GM12878 (cell line): Measurements from ENCODE around the gene PSG1. TPM values are rescaled to one million over a fixed set of nuclear protein-coding genes. Genes with fewer than 3 reads are reported as not detected.
"Not testable (repeated sequence)": the region's sequence is repeated elsewhere in the genome, so short reads cannot be mapped to it uniquely, and the experiment has no call there.

Experiments
- ATAC-seq: fragments of 200-7000 bp; cut with Tn5 transposase; 3 replicates; pipeline ENCODE4 v1.9.1; 2020; ENCODE audit warnings: mild to moderate bottlenecking, moderate library complexity
- BruUV-seq: library from RNA; stranded (reverse); fragments of 400-500 nt; replicated peaks from 2 replicates; lab custom pipeline; 2021; lab: Mats Ljungman, UMichigan
- CTCF ChIA-PET: fragments of 300-600 bp; sonication (Branson Sonifier 250); formaldehyde crosslinking; extraction: SDS; loops from one replicate; lab custom pipeline; 2021; ENCODE audit warnings: inconsistent platforms; lab: Yijun Ruan, JAX
- POLR2A ChIA-PET: fragments of 350-600 bp; formaldehyde crosslinking; extraction: SDS; loops from one replicate; lab custom pipeline; 2021; ENCODE audit warnings: inconsistent platforms; lab: Charles Lee
- RAD21 ChIA-PET: fragments of 300-600 bp; sonication (Branson Sonifier 250); formaldehyde crosslinking; loops from one replicate; lab custom pipeline; 2023; ENCODE audit warnings: antibody characterized with exemption; ENCODE audit not compliant: unreplicated experiment; lab: Charles Lee
- SMC1A ChIA-PET: fragments of 300-600 bp; sonication (Branson Sonifier 250); formaldehyde crosslinking; loops from one replicate; lab custom pipeline; 2023; ENCODE audit not compliant: unreplicated experiment, uncharacterized antibody; lab: Charles Lee
- DNase-seq: peaks from one replicate; pipeline ENCODE4 v3.0.0-alpha.2; 2011; ENCODE audit warnings: low read depth, low spot score
- FAIRE-seq: peaks from 3 replicates; lab custom pipeline; 2011; peaks lifted over from hg19 to GRCh38; lab: Jason Lieb, UNC
- H2AFZ ChIP-seq: 2 replicates; pipeline ENCODE4 v1.6.0; 2011; ENCODE audit warnings: low read depth, low read length, control low read depth; ENCODE audit not compliant: control insufficient read depth
- H3K27ac ChIP-seq: 2 replicates; pipeline ENCODE4 v1.5.1; 2011; ENCODE audit warnings: control low read depth; ENCODE audit not compliant: control insufficient read depth, insufficient read depth
- H3K27me3 ChIP-seq, 2 experiments: replicated peaks in 1 of 2; 2 replicates each; pipeline versions ENCODE4 v1.6.0 to v1.6.1; 2011; ENCODE audit warnings: low read length in 1 of 2; ENCODE audit not compliant: control insufficient read depth in 2 of 2, insufficient read depth in 2 of 2
- H3K36me3 ChIP-seq, 2 experiments: 2 replicates each; pipeline ENCODE4 v1.5.1; 2011; ENCODE audit warnings: low read length in 1 of 2; ENCODE audit not compliant: control insufficient read depth in 2 of 2, insufficient read depth in 2 of 2
- H3K4me1 ChIP-seq: 2 replicates; pipeline ENCODE4 v1.6.1; 2011; ENCODE audit warnings: mild to moderate bottlenecking, low read length, moderate library complexity, mixed read lengths; ENCODE audit not compliant: control insufficient read depth, insufficient read depth
- H3K4me2 ChIP-seq: 2 replicates; pipeline ENCODE4 v1.6.0; 2011; ENCODE audit warnings: control low read depth; ENCODE audit not compliant: control insufficient read depth, insufficient read depth
- H3K4me3 ChIP-seq: fragments of 200-600 bp; sonication (generic); 2 replicates; pipeline ENCODE4 v1.5.1; 2016
- H3K79me2 ChIP-seq: 2 replicates; pipeline ENCODE4 v1.6.0; 2011; ENCODE audit warnings: low read length; ENCODE audit not compliant: control insufficient read depth, insufficient read depth
- H3K9ac ChIP-seq: 2 replicates; pipeline ENCODE4 v1.8.0; 2011; ENCODE audit warnings: low read length, control low read depth, mixed read lengths; ENCODE audit not compliant: control insufficient read depth, insufficient read depth
- H3K9me3 ChIP-seq: replicated peaks from 3 replicates; pipeline ENCODE4 v1.5.1; 2011; ENCODE audit warnings: mild to moderate bottlenecking, low read length; ENCODE audit not compliant: control insufficient read depth, insufficient read depth
- H4K20me1 ChIP-seq: 2 replicates; pipeline ENCODE4 v1.6.0; 2011; ENCODE audit not compliant: control insufficient read depth, insufficient read depth
- WGBS: methylation state at CpG from one replicate; pipeline ENCODE4 v1.1.6; 2016; ENCODE audit warnings: low lambda C conversion rate; ENCODE audit not compliant: insufficient replicate concordance, insufficient coverage; ENCODE audit errors: missing lambda C conversion rate; 5-methylcytosine and 5-hydroxymethylcytosine counted together
- in situ Hi-C: fragments of 300-500 bp; cut with MboI; formaldehyde crosslinking; loops from 9 replicates; pipeline ENCODE4 v1.14.3; 2018; ENCODE audit warnings: mixed read lengths
- intact Hi-C: fragments of 100-400 bp; cut with micrococcal nuclease; formaldehyde crosslinking; loops from one replicate; pipeline ENCODE4 v1.14.2; 2022; ENCODE audit not compliant: unreplicated experiment
- polyA plus RNA-seq, 11 experiments: library from polyadenylated mRNA; depleted of rRNA in 4 of 11; unstranded in 6 of 11; stranded (reverse) in 5 of 11; fragments of >200 nt; fragmentation: Nextera tagmentation in 4 of 11; fragmentation: Illumina TruSeq in 1 of 11; extraction: Ambion mirVana in 4 of 11; extraction: Trizol in 1 of 11; gene quantifications; 1 replicate in 1 of 11; 2 replicates in 10 of 11; pipeline versions ENCODE4 v1.2.1 to v1.2.3, GENCODE V29; 2011 to 2016; ENCODE audit warnings: inconsistent platforms in 2 of 11, missing spikeins in 2 of 11, low read depth in 1 of 11
- total RNA-seq, 4 experiments: library from RNA; depleted of rRNA in 3 of 4; stranded (reverse); fragments of >200 nt in 3 of 4; fragmentation: Illumina TruSeq in 1 of 4; extraction: Trizol in 1 of 4; gene quantifications; 2 replicates each; pipeline versions ENCODE4 v1.2.1 to v1.2.3, GENCODE V29; 2013 to 2021

Gene PSG1
- total and polyA plus RNA-seq, 10 of the 15 experiments (the other 5 are each of a cell fraction or from before 2014, with no cell fraction given), result not detected

DNA sequence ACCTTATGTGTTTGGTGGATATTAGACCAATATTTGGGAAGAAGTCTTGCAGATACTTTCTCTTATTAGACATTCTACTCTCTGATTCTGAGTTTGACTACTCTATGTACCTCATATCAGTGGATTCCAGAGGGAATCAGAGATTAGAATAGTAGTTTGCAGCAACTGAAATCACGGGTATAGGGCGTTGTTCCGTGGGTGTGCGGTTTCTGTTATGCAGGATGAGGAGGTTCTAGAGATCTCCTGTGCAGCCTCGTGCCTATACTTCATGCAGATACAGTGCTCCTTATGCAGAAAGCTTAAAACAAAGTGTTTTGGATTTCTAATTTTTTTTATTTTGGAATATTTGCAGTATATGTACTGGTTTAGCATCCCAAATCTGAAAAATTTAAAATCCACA lies 32.2 kb upstream of the PSG1 start:
- BruUV-seq, FAIRE-seq, H3K4me1 ChIP-seq, H2AFZ ChIP-seq, H3K79me2 ChIP-seq, DNase-seq, H3K27ac ChIP-seq, H3K9me3 ChIP-seq, H3K4me3 ChIP-seq, ATAC-seq, H3K27me3 ChIP-seq, RAD21 ChIA-PET, CTCF ChIA-PET, SMC1A ChIA-PET, H3K9ac ChIP-seq, in situ Hi-C loops, H4K20me1 ChIP-seq, intact Hi-C loops, H3K36me3 ChIP-seq, POLR2A ChIA-PET, H3K4me2 ChIP-seq: not testable (repeated sequence)
- 15% methylated on average over 5 of the region's 5 CpGs for WGBS

DNA sequence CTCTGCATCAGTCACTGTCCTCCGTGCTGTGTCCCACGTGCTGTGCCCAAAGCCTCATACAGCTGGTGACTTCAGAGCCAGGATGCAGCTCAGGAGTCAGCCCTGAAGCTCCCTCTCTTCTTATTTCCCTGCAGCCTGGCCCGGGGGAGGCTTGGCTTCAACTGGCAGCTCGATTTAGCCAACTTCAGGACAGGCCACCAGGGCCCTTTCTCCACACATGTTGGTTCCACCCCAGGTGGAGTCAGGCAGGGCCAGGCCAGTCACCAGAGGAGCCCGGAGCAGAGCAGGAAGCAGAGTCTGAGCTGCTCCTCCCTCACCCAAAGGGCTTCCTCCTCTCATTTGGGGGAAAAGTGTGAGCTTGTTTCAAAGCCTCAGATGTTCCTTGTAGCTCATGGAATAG lies 26.6 kb upstream of the PSG1 start:
- intact Hi-C loops, H3K27ac ChIP-seq, RAD21 ChIA-PET, H3K4me3 ChIP-seq, H2AFZ ChIP-seq, H3K4me2 ChIP-seq, H3K9me3 ChIP-seq, BruUV-seq, H3K36me3 ChIP-seq, DNase-seq, H4K20me1 ChIP-seq, ATAC-seq, SMC1A ChIA-PET, POLR2A ChIA-PET, H3K4me1 ChIP-seq, H3K79me2 ChIP-seq, in situ Hi-C loops, H3K9ac ChIP-seq, CTCF ChIA-PET, H3K27me3 ChIP-seq, FAIRE-seq: not testable (repeated sequence)
- WGBS, result 10% methylated on average over 5 of the region's 5 CpGs

DNA sequence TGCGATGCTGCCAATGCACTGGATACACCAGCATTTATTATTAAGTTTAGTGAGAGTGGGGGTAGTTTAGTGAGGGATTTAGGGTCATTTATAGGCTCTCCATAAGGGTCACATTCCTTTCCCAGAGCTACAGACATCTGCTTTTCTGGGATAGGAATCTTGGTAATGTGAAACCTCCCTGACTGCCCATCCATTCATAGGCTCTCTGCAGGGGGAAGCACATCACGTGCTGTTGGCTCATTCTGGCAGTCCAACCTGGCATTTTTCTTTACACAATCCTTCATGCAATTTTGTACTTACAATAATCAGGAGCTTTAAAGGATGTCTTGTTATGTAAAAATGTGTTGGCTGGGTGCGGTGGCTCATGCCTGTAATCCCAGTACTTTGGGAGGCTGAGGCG lies 21.0 kb upstream of the PSG1 start:
- H3K9ac ChIP-seq, FAIRE-seq, POLR2A ChIA-PET, intact Hi-C loops, H3K27me3 ChIP-seq, CTCF ChIA-PET, H3K27ac ChIP-seq, H3K4me3 ChIP-seq, BruUV-seq, ATAC-seq, H4K20me1 ChIP-seq, H2AFZ ChIP-seq, H3K4me2 ChIP-seq, in situ Hi-C loops, H3K36me3 ChIP-seq, H3K9me3 ChIP-seq, DNase-seq, RAD21 ChIA-PET, H3K79me2 ChIP-seq, H3K4me1 ChIP-seq, SMC1A ChIA-PET: not testable (repeated sequence)
- WGBS, result 34% methylated on average over 4 of the region's 4 CpGs

DNA sequence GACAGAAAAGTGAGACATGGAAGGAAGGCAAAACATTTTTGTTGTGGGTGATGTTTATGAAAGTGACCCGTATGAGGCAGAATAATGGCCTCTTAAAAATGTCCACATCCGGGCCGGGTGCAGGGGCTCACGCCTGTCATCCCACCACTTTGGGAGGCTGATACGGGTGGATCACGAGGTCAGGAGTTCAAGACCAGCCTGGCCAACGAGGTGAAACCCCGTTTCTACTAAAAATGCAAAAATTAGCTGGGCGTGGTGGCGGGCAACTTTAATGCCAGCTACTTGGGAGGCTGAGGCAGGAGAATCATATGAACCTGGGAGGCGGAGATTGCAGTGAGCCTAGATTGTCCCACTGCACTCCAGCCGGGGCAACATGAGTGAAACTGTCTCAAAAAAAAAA lies 20.2 kb upstream of the PSG1 start:
- intact Hi-C loops, H3K9me3 ChIP-seq, H3K4me2 ChIP-seq, CTCF ChIA-PET, POLR2A ChIA-PET, H3K27ac ChIP-seq, H3K4me1 ChIP-seq, H4K20me1 ChIP-seq, H3K4me3 ChIP-seq, SMC1A ChIA-PET, H3K79me2 ChIP-seq, RAD21 ChIA-PET, BruUV-seq, DNase-seq, H3K27me3 ChIP-seq, H2AFZ ChIP-seq, in situ Hi-C loops, H3K36me3 ChIP-seq, H3K9ac ChIP-seq, FAIRE-seq, ATAC-seq: not testable (repeated sequence)
- WGBS, result 33% methylated on average over 12 of the region's 12 CpGs
